Neural progenitor cell (in vitro differentiated cells): Measurements from ENCODE around the gene OR2T3. TPM values are rescaled to one million over a fixed set of nuclear protein-coding genes. Genes with fewer than 3 reads are reported as not detected.
"Not testable (repeated sequence)": the region's sequence is repeated elsewhere in the genome, so short reads cannot be mapped to it uniquely, and the experiment has no call there.

ENCODE experiments used
- DNase-seq: peaks from one replicate; pipeline ENCODE4 v3.0.0-alpha.2; 2016; ENCODE audit warnings: low spot score
- H2AFZ ChIP-seq: fragments of 200-600 bp; sonication (generic); replicated peaks from 2 replicates; pipeline ENCODE4 v1.6.1; 2016; ENCODE audit warnings: antibody characterized with exemption
- H3F3A ChIP-seq: fragments of 200-600 bp; sonication (generic); 2 replicates; pipeline ENCODE4 v1.6.1; 2016; ENCODE audit warnings: antibody characterized with exemption, low read depth
- H3K27ac ChIP-seq: fragments of 200-600 bp; sonication (generic); 2 replicates; pipeline ENCODE4 v1.5.1; 2016; ENCODE audit warnings: mild to moderate bottlenecking
- H3K27me3 ChIP-seq: fragments of 200-600 bp; sonication (generic); 2 replicates; pipeline ENCODE4 v1.6.1; 2016; ENCODE audit warnings: mild to moderate bottlenecking, moderate library complexity
- H3K36me3 ChIP-seq: fragments of 200-600 bp; sonication (generic); 2 replicates; pipeline ENCODE4 v1.5.1; 2016
- H3K4me1 ChIP-seq: fragments of 200-600 bp; sonication (generic); 2 replicates; pipeline ENCODE4 v1.6.1; 2016; ENCODE audit warnings: mixed run types
- H3K4me2 ChIP-seq: fragments of 200-600 bp; sonication (generic); 2 replicates; pipeline ENCODE4 v1.6.1; 2016
- H3K4me3 ChIP-seq: fragments of 200-600 bp; sonication (generic); 2 replicates; pipeline ENCODE4 v1.5.1; 2016
- H3K79me2 ChIP-seq: fragments of 200-600 bp; sonication (generic); 2 replicates; pipeline ENCODE4 v1.6.1; 2016; ENCODE audit warnings: low read depth
- H3K9ac ChIP-seq: fragments of 200-600 bp; sonication (generic); 2 replicates; pipeline ENCODE4 v1.6.1; 2016
- H3K9me3 ChIP-seq: fragments of 200-600 bp; sonication (generic); 2 replicates; pipeline ENCODE4 v1.5.1; 2016; ENCODE audit warnings: low read depth
- H4K20me1 ChIP-seq: fragments of 200-600 bp; sonication (generic); 2 replicates; pipeline ENCODE4 v1.6.1; 2016; ENCODE audit warnings: low read depth
- H3K27ac Mint-ChIP-seq: 3 replicates; pipeline ENCODE4 v1.8.0; 2021; ENCODE audit warnings: mixed read lengths
- H3K27me3 Mint-ChIP-seq: 2 replicates; pipeline ENCODE4 v1.8.0; 2022; ENCODE audit warnings: low read depth, mild to moderate bottlenecking, inconsistent platforms, moderate library complexity, mixed read lengths; ENCODE audit not compliant: insufficient read depth
- H3K36me3 Mint-ChIP-seq: 3 replicates; pipeline ENCODE4 v1.8.0; 2021; ENCODE audit warnings: mixed read lengths
- H3K4me1 Mint-ChIP-seq: 3 replicates; pipeline ENCODE4 v1.8.0; 2021; ENCODE audit warnings: mixed read lengths
- H3K4me3 Mint-ChIP-seq: 3 replicates; pipeline ENCODE4 v1.8.0; 2021; ENCODE audit warnings: mild to moderate bottlenecking, moderate library complexity, mixed read lengths
- H3K9me3 Mint-ChIP-seq: 3 replicates; pipeline ENCODE4 v1.8.0; 2020; ENCODE audit warnings: mixed read lengths
- total RNA-seq: library from RNA; depleted of rRNA; stranded (reverse); fragments of >200 nt; gene quantifications from 2 replicates; pipeline ENCODE4 v1.2.3, GENCODE V29; 2015; ENCODE audit warnings: low replicate concordance

Gene OR2T3
- total RNA-seq, 1 donor from 2014 or later: not detected

- not testable (repeated sequence) for H3K4me3 Mint-ChIP-seq, H2AFZ ChIP-seq, H3K27me3 ChIP-seq, H3K27ac ChIP-seq, H3K9me3 Mint-ChIP-seq, H3K4me3 ChIP-seq, H3K36me3 ChIP-seq, H3K4me2 ChIP-seq, H4K20me1 ChIP-seq, H3K27ac Mint-ChIP-seq, H3K9ac ChIP-seq, H3K36me3 Mint-ChIP-seq, H3K79me2 ChIP-seq, H3F3A ChIP-seq, H3K27me3 Mint-ChIP-seq, DNase-seq, H3K4me1 Mint-ChIP-seq, H3K4me1 ChIP-seq
- peaks cover 12% of the 10 kb centered on the region for H3K9me3 ChIP-seq
These were observed 34.5 kb upstream of the OR2T3 start for GRCh38 chr1:248438668-248439067.

- not testable (repeated sequence) for H3K79me2 ChIP-seq, H3K27ac Mint-ChIP-seq, H4K20me1 ChIP-seq, H3K36me3 ChIP-seq, H3K4me1 Mint-ChIP-seq, H3K27me3 ChIP-seq, H3K4me1 ChIP-seq, H3K9ac ChIP-seq, H3K36me3 Mint-ChIP-seq, H3K27me3 Mint-ChIP-seq, H3K4me3 ChIP-seq, H3K4me2 ChIP-seq, H3K9me3 Mint-ChIP-seq, H3K4me3 Mint-ChIP-seq, H3F3A ChIP-seq, H3K27ac ChIP-seq, DNase-seq, H2AFZ ChIP-seq
- H3K9me3 ChIP-seq: peaks cover 12% of the 10 kb centered on the region
These were observed 33.9 kb upstream of the OR2T3 start for GRCh38 chr1:248439283-248439682.

- not testable (repeated sequence) for H3K4me3 Mint-ChIP-seq, H4K20me1 ChIP-seq, H2AFZ ChIP-seq, H3K4me2 ChIP-seq, H3K79me2 ChIP-seq, H3K4me3 ChIP-seq, H3K36me3 ChIP-seq, H3K27me3 ChIP-seq, H3K27ac Mint-ChIP-seq, H3K4me1 Mint-ChIP-seq, H3K36me3 Mint-ChIP-seq, H3K27me3 Mint-ChIP-seq, DNase-seq, H3K4me1 ChIP-seq, H3K9ac ChIP-seq, H3K27ac ChIP-seq, H3F3A ChIP-seq
- peaks cover 13% of the 10 kb centered on the region for H3K9me3 Mint-ChIP-seq
- H3K9me3 ChIP-seq: peaks cover 19% of the 10 kb centered on the region
These were observed 30.5 kb upstream of the OR2T3 start for GRCh38 chr1:248442500-248443277.

- not testable (repeated sequence) for H3K27ac Mint-ChIP-seq
These were observed 28.5 kb upstream of the OR2T3 start for GRCh38 chr1:248444603-248445002.

GRCh38 chr1:248445399-248445798, 27.8 kb upstream of the OR2T3 start, which contains the start of gene OR2T2:
Gene OR2T2, plus strand, starts transcription at chr1:248445637. Its CDS starts 7,161 bp downstream, at chr1:248452798.
- not testable (repeated sequence) for H2AFZ ChIP-seq, DNase-seq, H3K27me3 Mint-ChIP-seq, H3K27ac Mint-ChIP-seq, H3F3A ChIP-seq, H3K4me2 ChIP-seq, H3K4me1 ChIP-seq, H3K4me1 Mint-ChIP-seq, H3K9ac ChIP-seq, H4K20me1 ChIP-seq, H3K4me3 ChIP-seq, H3K36me3 Mint-ChIP-seq, H3K36me3 ChIP-seq, H3K27me3 ChIP-seq, H3K27ac ChIP-seq, H3K9me3 ChIP-seq, H3K4me3 Mint-ChIP-seq, H3K79me2 ChIP-seq
- H3K9me3 Mint-ChIP-seq: peaks cover 13% of the 10 kb centered on the region

More at GRCh38 chr1:248444603-248445002, 28.5 kb upstream of the OR2T3 start:
- not testable (repeated sequence) for H3K27me3 ChIP-seq, H3K4me1 Mint-ChIP-seq, H2AFZ ChIP-seq, H3K27me3 Mint-ChIP-seq, H3K4me1 ChIP-seq, H3K4me3 Mint-ChIP-seq, H3K36me3 Mint-ChIP-seq, DNase-seq, H3K4me2 ChIP-seq, H3F3A ChIP-seq, H3K4me3 ChIP-seq, H3K36me3 ChIP-seq, H4K20me1 ChIP-seq, H3K9ac ChIP-seq, H3K79me2 ChIP-seq, H3K27ac ChIP-seq
- H3K9me3 Mint-ChIP-seq: peaks cover 13% of the 10 kb centered on the region
- H3K9me3 ChIP-seq: peaks cover 13% of the 10 kb centered on the region

- H3K4me1 ChIP-seq, H3K27me3 Mint-ChIP-seq, DNase-seq, H3K9ac ChIP-seq, H3K4me2 ChIP-seq, H3K9me3 ChIP-seq, H3F3A ChIP-seq, H3K36me3 ChIP-seq, H3K4me3 Mint-ChIP-seq, H3K36me3 Mint-ChIP-seq, H3K27ac Mint-ChIP-seq, H3K27ac ChIP-seq, H3K27me3 ChIP-seq, H3K4me1 Mint-ChIP-seq, H2AFZ ChIP-seq, H3K4me3 ChIP-seq, H4K20me1 ChIP-seq, H3K79me2 ChIP-seq: not testable (repeated sequence)
- H3K9me3 Mint-ChIP-seq: peaks cover 12% of the 10 kb centered on the region
These were observed 24.6 kb upstream of the OR2T3 start for GRCh38 chr1:248448409-248449074.

GRCh38 chr1:248449821-248450465, 23.2 kb upstream of the OR2T3 start:
- not testable (repeated sequence) for H3K9me3 ChIP-seq, H3K27me3 ChIP-seq, H2AFZ ChIP-seq, H3K4me2 ChIP-seq, H3K36me3 ChIP-seq, H3K27ac Mint-ChIP-seq, H3K4me1 Mint-ChIP-seq, H3K4me3 ChIP-seq, H4K20me1 ChIP-seq, H3K36me3 Mint-ChIP-seq, H3K9me3 Mint-ChIP-seq, H3K27me3 Mint-ChIP-seq, H3K4me1 ChIP-seq, H3K27ac ChIP-seq, H3F3A ChIP-seq, H3K9ac ChIP-seq, H3K79me2 ChIP-seq, H3K4me3 Mint-ChIP-seq, DNase-seq
